ENCODE measurements around the gene ADI1.

- TF ChIP-seq TCF12 (IDR thresholded peaks at IDR 0.05; ENCODE audit: low read depth) (no peak), USF1 (IDR thresholded peaks at IDR 0.05) (no peak), CREB1 (IDR thresholded peaks at IDR 0.05; ENCODE audit: low read depth) (no peak), REST (IDR thresholded peaks at IDR 0.05; ENCODE audit: low read depth) (no peak), CEBPB (IDR thresholded peaks at IDR 0.05) (no peak), YY1 (IDR thresholded peaks at IDR 0.05; ENCODE audit: low read depth) (no peak), EP300 (IDR thresholded peaks at IDR 0.05; ENCODE audit: borderline replicate concordance) (no peak), MAX (IDR thresholded peaks at IDR 0.05) (no peak), EGR1 (IDR thresholded peaks at IDR 0.05) (no peak), RAD21 (IDR thresholded peaks at IDR 0.05; ENCODE audit: low read depth) (no peak), FOXM1 (IDR thresholded peaks at IDR 0.05; ENCODE audit: borderline replicate concordance, low read depth) (no peak), TAF1 (IDR thresholded peaks at IDR 0.05; ENCODE audit: low read depth) (no peak)
Observed at GRCh38 chr2:3450385-3451010, 68.8 kb downstream of the ADI1 start.

Data from Ishikawa (cell line).